ENCODE data around the gene DHRS9. TPM values are rescaled to one million over a fixed set of nuclear protein-coding genes. Genes with fewer than 3 reads are reported as not detected.

The DHRS9 gene
- total and polyA plus RNA-seq, 9 of the 15 experiments (the other 6 are each of a cell fraction or from before 2014, with no cell fraction given): 0.27 to 1.7 (median 0.69) TPM

GRCh38 chr2:169034256-169034655 lies 35.1 kb upstream of the DHRS9 start (continued):
- TF ChIP-seq HNRNPL (IDR thresholded peaks at IDR 0.05; ENCODE audit: low read depth, low read length) (no peak), ZNF124 (CRISPR knock-in tag; IDR thresholded peaks at IDR 0.05) (no peak), ESRRB (CRISPR knock-in tag; IDR thresholded peaks at IDR 0.05; ENCODE audit: borderline replicate concordance) (no peak), ZBTB1 (CRISPR knock-in tag; IDR thresholded peaks at IDR 0.05; ENCODE audit: borderline replicate concordance, low read depth) (no peak), KDM1A (IDR thresholded peaks at IDR 0.05) (peak in 1 of 2 experiments; percentile 55; a peak in 3 of 4 replicates), FIP1L1 (IDR thresholded peaks at IDR 0.05; ENCODE audit: low read depth, low read length, poor library complexity, severe bottlenecking) (no peak), ILK (tag; IDR thresholded peaks at IDR 0.05; ENCODE audit: borderline replicate concordance, low read depth) (no peak), ZKSCAN8 (CRISPR knock-in tag; IDR thresholded peaks at IDR 0.05) (no peak), LEF1 (IDR thresholded peaks at IDR 0.05) (peak; percentile 44; the same call in 1 of the 2 replicates), ZNF197 (CRISPR knock-in tag; IDR thresholded peaks at IDR 0.05; ENCODE audit: low read depth) (no peak), RCOR1 (IDR thresholded peaks at IDR 0.05; ENCODE audit: borderline replicate concordance in 1 of 2, low read depth in 2 of 2, low read length in 2 of 2) (peak in 1 of 2 experiments; percentile 78; a peak in 1 of 4 replicates), ZNF717 (CRISPR knock-in tag; IDR thresholded peaks at IDR 0.05) (no peak), ZNF165 (CRISPR knock-in tag; IDR thresholded peaks at IDR 0.05; ENCODE audit: borderline replicate concordance) (no peak), TCF3 (CRISPR knock-in tag; IDR thresholded peaks at IDR 0.05) (peak; percentile 74), REST (IDR thresholded peaks at IDR 0.05; ENCODE audit: borderline replicate concordance) (peak; percentile 60; the same call in 1 of the 2 replicates), REST (CRISPR knock-in tag; IDR thresholded peaks at IDR 0.05; ENCODE audit: low read depth) (no peak)
- TF ChIP-seq, protein P1, sequence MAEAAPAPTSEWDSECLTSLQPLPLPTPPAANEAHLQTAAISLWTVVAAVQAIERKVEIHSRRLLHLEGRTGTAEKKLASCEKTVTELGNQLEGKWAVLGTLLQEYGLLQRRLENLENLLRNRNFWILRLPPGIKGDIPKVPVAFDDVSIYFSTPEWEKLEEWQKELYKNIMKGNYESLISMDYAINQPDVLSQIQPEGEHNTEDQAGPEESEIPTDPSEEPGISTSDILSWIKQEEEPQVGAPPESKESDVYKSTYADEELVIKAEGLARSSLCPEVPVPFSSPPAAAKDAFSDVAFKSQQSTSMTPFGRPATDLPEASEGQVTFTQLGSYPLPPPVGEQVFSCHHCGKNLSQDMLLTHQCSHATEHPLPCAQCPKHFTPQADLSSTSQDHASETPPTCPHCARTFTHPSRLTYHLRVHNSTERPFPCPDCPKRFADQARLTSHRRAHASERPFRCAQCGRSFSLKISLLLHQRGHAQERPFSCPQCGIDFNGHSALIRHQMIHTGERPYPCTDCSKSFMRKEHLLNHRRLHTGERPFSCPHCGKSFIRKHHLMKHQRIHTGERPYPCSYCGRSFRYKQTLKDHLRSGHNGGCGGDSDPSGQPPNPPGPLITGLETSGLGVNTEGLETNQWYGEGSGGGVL (CRISPR knock-in tag; IDR thresholded peaks at IDR 0.05): no peak
- TF ChIP-seq, protein P2, sequence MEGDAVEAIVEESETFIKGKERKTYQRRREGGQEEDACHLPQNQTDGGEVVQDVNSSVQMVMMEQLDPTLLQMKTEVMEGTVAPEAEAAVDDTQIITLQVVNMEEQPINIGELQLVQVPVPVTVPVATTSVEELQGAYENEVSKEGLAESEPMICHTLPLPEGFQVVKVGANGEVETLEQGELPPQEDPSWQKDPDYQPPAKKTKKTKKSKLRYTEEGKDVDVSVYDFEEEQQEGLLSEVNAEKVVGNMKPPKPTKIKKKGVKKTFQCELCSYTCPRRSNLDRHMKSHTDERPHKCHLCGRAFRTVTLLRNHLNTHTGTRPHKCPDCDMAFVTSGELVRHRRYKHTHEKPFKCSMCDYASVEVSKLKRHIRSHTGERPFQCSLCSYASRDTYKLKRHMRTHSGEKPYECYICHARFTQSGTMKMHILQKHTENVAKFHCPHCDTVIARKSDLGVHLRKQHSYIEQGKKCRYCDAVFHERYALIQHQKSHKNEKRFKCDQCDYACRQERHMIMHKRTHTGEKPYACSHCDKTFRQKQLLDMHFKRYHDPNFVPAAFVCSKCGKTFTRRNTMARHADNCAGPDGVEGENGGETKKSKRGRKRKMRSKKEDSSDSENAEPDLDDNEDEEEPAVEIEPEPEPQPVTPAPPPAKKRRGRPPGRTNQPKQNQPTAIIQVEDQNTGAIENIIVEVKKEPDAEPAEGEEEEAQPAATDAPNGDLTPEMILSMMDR (IDR thresholded peaks at IDR 0.05 in 2 of 3, conservative IDR thresholded peaks at IDR 0.05 in 1 of 3; ENCODE audit: insufficient read depth in 2 of 3, low read depth in 1 of 3, low read length in 3 of 3): peak in 2 of 3 experiments; percentile 23 to 37; a peak in 2 of 6 replicates
